ENCODE measurements around the gene ZBTB5.

The ZBTB5 gene

DNA sequence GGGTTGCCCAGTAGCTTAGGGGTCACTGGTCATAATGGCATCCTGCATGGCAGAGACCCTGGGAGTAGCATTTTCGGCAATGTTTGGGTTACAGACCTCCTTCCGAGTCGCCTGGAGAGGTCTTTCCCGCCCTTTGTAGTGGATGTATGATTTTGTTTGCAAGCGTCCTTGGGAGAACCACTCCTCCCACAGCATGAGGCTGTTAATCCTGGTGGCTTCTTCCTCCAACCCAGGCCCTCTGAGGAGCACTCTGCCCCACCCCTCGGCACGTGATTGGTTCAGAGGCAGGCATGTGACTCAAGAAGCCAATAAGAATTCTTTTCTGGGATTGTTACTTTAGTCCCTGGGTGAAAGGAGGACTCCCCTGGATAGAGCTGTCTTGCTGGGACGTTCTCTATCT lies 73.0 kb downstream of the ZBTB5 start:
- TF ChIP-seq, protein P1, sequence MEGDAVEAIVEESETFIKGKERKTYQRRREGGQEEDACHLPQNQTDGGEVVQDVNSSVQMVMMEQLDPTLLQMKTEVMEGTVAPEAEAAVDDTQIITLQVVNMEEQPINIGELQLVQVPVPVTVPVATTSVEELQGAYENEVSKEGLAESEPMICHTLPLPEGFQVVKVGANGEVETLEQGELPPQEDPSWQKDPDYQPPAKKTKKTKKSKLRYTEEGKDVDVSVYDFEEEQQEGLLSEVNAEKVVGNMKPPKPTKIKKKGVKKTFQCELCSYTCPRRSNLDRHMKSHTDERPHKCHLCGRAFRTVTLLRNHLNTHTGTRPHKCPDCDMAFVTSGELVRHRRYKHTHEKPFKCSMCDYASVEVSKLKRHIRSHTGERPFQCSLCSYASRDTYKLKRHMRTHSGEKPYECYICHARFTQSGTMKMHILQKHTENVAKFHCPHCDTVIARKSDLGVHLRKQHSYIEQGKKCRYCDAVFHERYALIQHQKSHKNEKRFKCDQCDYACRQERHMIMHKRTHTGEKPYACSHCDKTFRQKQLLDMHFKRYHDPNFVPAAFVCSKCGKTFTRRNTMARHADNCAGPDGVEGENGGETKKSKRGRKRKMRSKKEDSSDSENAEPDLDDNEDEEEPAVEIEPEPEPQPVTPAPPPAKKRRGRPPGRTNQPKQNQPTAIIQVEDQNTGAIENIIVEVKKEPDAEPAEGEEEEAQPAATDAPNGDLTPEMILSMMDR (IDR thresholded peaks at IDR 0.05) = no peak
- H3K27ac ChIP-seq = no peak overlapping the region
- H3K4me1 ChIP-seq (ENCODE audit: control insufficient read depth in 1 of 2, insufficient read depth in 1 of 2, low read depth in 1 of 2, low read length in 1 of 2) = no peaks in the 10 kb centered on the region
- H3K4me3 ChIP-seq (ENCODE audit: low read depth in 1 of 2, low read length in 1 of 2) = no peak overlapping the region
- no peaks in the 10 kb centered on the region for H3K36me3 ChIP-seq
- no peaks in the 10 kb centered on the region for H3K9me3 ChIP-seq
- no peaks in the 10 kb centered on the region for H3K27me3 ChIP-seq

- Histone ChIP-seq H3K36me3 (no peaks in the 10 kb centered on the region), H3K9me3 (no peaks in the 10 kb centered on the region), H3K4me3 (ENCODE audit: low read depth in 1 of 2, low read length in 1 of 2) (no peak overlapping the region), H3K27me3 (no peaks in the 10 kb centered on the region), H3K27ac (no peak overlapping the region), H3K4me1 (ENCODE audit: control insufficient read depth in 1 of 2, insufficient read depth in 1 of 2, low read depth in 1 of 2, low read length in 1 of 2) (no peaks in the 10 kb centered on the region)
- TF ChIP-seq, protein P1 (IDR thresholded peaks at IDR 0.05) = no peak
These were observed 74.5 kb downstream of the ZBTB5 start for GRCh38 chr9:37390759-37391158.

Data from neutrophil (primary cell).